Transverse colon (tissue), 4 donors: ENCODE results near the gene ACP2. TPM values are rescaled to one million over a fixed set of nuclear protein-coding genes. Genes with fewer than 3 reads are reported as not detected.

Source experiments
- DNase-seq: peaks from one replicate; pipeline ENCODE4 v3.0.0-alpha.2; 2019
- H3K27ac ChIP-seq, 4 donors: fragments of 200-600 bp; sonication (generic); 2 replicates each; pipeline ENCODE4 v1.5.1; 2016 to 2018; ENCODE audit warnings: inconsistent platforms in 4 of 4
- H3K27me3 ChIP-seq: fragments of 200-600 bp; sonication (generic); 2 replicates; pipeline ENCODE4 v1.5.1; 2017; ENCODE audit warnings: inconsistent platforms
- H3K36me3 ChIP-seq, 4 donors: fragments of 200-600 bp; sonication (generic); 2 replicates each; pipeline ENCODE4 v1.5.1; 2017 to 2019; ENCODE audit warnings: inconsistent platforms in 4 of 4
- H3K4me1 ChIP-seq, 4 donors: fragments of 200-600 bp; sonication (generic); 2 replicates each; pipeline ENCODE4 v1.5.1; 2017 to 2020; ENCODE audit warnings: inconsistent platforms in 4 of 4
- H3K4me3 ChIP-seq, 4 donors: fragments of 200-600 bp; sonication (generic); 1 replicate in 1 of 4; 2 replicates in 3 of 4; pipeline versions ENCODE4 v1.5.1 to v1.6.1; 2017 to 2019; ENCODE audit warnings: inconsistent platforms in 4 of 4
- H3K9me3 ChIP-seq, 2 donors: fragments of 200-600 bp; sonication (generic); 2 replicates each; pipeline ENCODE4 v1.5.1; 2017 to 2019; ENCODE audit warnings: inconsistent platforms in 2 of 2
- EP300 ChIP-seq: sonication (generic); formaldehyde crosslinking; IDR thresholded peaks from one replicate; pipeline ENCODE4 v1.6.1; 2017; ENCODE audit warnings: antibody characterized with exemption, low read depth
- POLR2A ChIP-seq: fragments of 450-650 bp; IDR thresholded peaks from one replicate; pipeline ENCODE4 v1.6.1; 2016; ENCODE audit warnings: antibody characterized with exemption, mild to moderate bottlenecking, moderate library complexity
- POLR2AphosphoS5 ChIP-seq, 3 donors: sonication (generic); formaldehyde crosslinking; IDR thresholded peaks; one replicate each; pipeline ENCODE4 v1.6.1; 2016; ENCODE audit warnings: antibody characterized with exemption in 3 of 3
- WGBS, 2 donors: methylation state at CpG; one replicate each; pipeline ENCODE4 v1.1.5; 2018; ENCODE audit warnings: low coverage in 1 of 2; 5-methylcytosine and 5-hydroxymethylcytosine counted together
- in situ Hi-C, 4 donors: fragments of 200-750 bp; cut with MboI; loops; one replicate each; pipeline versions ENCODE4 v1.15.0 to v1.15.1; 2017; ENCODE audit warnings: low sequenced_read_pairs in 3 of 4, low pct_ligation_motif_present in 1 of 4, low pct_unique_long_range_greater_than_20kb in 1 of 4
- intact Hi-C: fragments of 100-400 bp; cut with DNase I; formaldehyde crosslinking; loops from one replicate; pipeline ENCODE4 v1.15.1; 2023; ENCODE audit warnings: low total_unique reads
- total RNA-seq, 4 donors: library from RNA; depleted of rRNA; stranded (reverse); fragments of >200 nt; gene quantifications; one replicate each; pipeline ENCODE4 v1.1.0, GENCODE V29; 2016
- TF ChIP-seq, protein P1 (sequence below), 5 experiments: fragments of 200-600 bp in 3 of 5; fragments of 450-650 bp in 2 of 5; sonication (generic) in 3 of 5; IDR thresholded peaks; 1 replicate in 2 of 5; 2 replicates in 3 of 5; pipeline ENCODE4 v1.5.1; 2016 to 2017; ENCODE audit warnings: antibody characterized with exemption in 5 of 5, inconsistent platforms in 3 of 5, mild to moderate bottlenecking in 2 of 5, moderate library complexity in 1 of 5

Gene ACP2
- total RNA-seq, 4 donors from 2014 or later, result 66.3 to 120 (median 88.9) TPM

DNA sequence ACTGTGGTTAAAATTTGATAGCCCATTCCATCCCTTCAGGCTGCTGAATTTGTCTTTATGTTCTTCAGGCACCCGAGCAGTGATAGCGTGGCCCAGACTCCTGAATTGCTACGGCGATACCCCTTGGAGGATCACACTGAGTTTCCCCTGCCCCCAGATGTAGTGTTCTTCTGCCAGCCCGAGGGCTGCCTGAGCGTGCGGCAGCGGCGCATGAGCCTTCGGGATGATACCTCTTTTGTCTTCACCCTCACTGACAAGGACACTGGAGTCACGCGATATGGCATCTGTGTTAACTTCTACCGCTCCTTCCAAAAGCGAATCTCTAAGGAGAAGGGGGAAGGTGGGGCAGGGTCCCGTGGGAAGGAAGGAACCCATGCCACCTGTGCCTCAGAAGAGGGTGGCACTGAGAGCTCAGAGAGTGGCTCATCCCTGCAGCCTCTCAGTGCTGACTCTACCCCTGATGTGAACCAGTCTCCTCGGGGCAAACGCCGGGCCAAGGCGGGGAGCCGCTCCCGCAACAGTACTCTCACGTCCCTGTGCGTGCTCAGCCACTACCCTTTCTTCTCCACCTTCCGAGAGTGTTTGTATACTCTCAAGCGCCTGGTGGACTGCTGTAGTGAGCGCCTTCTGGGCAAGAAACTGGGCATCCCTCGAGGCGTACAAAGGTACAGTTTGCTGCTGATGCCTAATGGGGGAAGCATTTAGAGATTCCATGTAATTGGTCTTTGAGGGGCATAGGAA lies 26.1 kb upstream of the ACP2 start:
- intact Hi-C loops (loop anchor here (10.0 kb wide), 1 partner anchor 70 kb away; no protein-coding TSS in a partner anchor), in situ Hi-C loops (loop anchor here in 1 of 4 donors (25.0 kb wide), 1 partner anchor 463 kb away; no protein-coding TSS in a partner anchor)
- H3K27me3 ChIP-seq, result no peaks in the 10 kb centered on the region
- no peak for DNase-seq
- WGBS, 2 donors, result 97% methylated on average over 28 of the region's 28 CpGs; no CpG with 5 or more reads in 1 of the 2 donors
- no peak overlapping the region for H3K27ac ChIP-seq
- TF ChIP-seq POLR2A (no peak), EP300 (no peak), POLR2AphosphoS5 (IDR thresholded peaks at IDR 0.05) (no peak)
- TF ChIP-seq, protein P1, sequence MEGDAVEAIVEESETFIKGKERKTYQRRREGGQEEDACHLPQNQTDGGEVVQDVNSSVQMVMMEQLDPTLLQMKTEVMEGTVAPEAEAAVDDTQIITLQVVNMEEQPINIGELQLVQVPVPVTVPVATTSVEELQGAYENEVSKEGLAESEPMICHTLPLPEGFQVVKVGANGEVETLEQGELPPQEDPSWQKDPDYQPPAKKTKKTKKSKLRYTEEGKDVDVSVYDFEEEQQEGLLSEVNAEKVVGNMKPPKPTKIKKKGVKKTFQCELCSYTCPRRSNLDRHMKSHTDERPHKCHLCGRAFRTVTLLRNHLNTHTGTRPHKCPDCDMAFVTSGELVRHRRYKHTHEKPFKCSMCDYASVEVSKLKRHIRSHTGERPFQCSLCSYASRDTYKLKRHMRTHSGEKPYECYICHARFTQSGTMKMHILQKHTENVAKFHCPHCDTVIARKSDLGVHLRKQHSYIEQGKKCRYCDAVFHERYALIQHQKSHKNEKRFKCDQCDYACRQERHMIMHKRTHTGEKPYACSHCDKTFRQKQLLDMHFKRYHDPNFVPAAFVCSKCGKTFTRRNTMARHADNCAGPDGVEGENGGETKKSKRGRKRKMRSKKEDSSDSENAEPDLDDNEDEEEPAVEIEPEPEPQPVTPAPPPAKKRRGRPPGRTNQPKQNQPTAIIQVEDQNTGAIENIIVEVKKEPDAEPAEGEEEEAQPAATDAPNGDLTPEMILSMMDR (IDR thresholded peaks at IDR 0.05), result no peak
- H3K4me1 ChIP-seq, result peaks cover 18 to 26% (median 22%) of the 10 kb centered on the region in 4 donors
- H3K4me3 ChIP-seq, result no peak overlapping the region
- H3K36me3 ChIP-seq, result peaks cover 0 to 53% (median 27%) of the 10 kb centered on the region in 4 donors
- no peaks in the 10 kb centered on the region for H3K9me3 ChIP-seq

DNA sequence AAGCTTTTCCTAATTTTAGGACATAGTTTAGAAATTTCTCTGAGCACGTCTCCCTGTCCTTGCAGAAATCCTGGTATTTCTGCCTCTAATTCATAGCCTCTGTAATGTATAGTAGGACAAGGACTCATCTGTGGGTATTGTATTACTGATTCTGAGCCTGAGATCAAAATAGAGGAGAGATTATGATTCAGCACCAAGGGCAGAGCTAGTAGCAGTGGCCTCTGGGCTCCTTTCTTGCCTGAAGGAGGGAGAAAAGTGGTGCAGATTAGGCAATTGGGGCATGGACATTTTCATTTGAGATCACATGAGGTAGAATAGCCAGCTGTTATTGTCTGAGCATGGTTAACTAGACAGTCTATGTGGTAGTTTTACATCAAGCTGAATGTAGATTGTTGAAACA lies 24.1 kb upstream of the ACP2 start:
- no peak overlapping the region for H3K4me3 ChIP-seq
- peaks cover 0 to 35% (median 17%) of the 10 kb centered on the region in 4 donors for H3K36me3 ChIP-seq
- TF ChIP-seq POLR2AphosphoS5 (IDR thresholded peaks at IDR 0.05), result no peak
- TF ChIP-seq, protein P1 (IDR thresholded peaks at IDR 0.05), result no peak
- no peak for TF ChIP-seq POLR2A
- TF ChIP-seq EP300, result no peak
- DNase-seq, result no peak
- no peaks in the 10 kb centered on the region for H3K27me3 ChIP-seq
- no peaks in the 10 kb centered on the region for H3K9me3 ChIP-seq
- WGBS, 2 donors, result 0% methylated on average over 1 of the region's 1 CpG
- in situ Hi-C loops, result no loop called here
- H3K4me1 ChIP-seq, result peaks cover 26 to 42% (median 35%) of the 10 kb centered on the region in 4 donors
- H3K27ac ChIP-seq, result peak overlapping the region; percentile 94 to 98 (median 97)
- intact Hi-C loops, result loop anchor here (10.0 kb wide), 1 partner anchor 72 kb away; no protein-coding TSS in a partner anchor

DNA sequence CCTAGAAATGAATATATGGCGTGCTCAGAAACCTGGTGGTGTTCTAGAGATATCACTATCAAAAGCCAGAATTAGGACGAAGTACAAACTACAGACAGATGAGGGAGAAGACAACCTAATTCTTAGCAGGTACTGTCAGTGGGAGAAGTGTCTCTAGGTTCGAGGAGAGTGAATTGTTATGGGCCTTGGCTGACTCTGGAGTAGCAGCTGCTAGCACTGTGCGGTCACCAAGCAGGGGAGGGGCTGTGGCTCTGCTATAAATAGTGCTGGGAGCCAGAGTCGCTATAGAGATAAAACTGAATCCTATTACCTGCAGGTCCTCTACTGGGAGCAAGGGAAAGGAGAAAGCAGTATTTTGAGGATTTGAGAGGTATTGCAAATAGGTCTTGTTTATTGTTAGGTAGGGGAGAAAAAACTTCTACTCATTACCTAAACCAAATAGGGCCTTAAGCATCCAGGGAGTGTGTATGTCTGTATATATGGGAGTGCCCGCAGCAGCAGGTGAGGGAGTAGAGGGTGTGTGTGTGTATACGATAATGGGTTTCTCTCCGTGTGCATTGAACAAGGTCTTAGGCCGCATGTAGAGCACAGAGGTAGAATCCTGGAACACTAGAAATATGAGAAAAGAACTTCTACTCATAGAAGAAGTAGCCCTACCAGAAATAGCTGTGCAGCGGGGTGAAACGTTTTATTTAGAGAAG lies 23.5 kb upstream of the ACP2 start:
- H3K27ac ChIP-seq, result peak overlapping the region; percentile 94 to 98 (median 97)
- H3K9me3 ChIP-seq, result no peaks in the 10 kb centered on the region
- H3K4me1 ChIP-seq, result peaks cover 26 to 42% (median 35%) of the 10 kb centered on the region in 4 donors
- no peak overlapping the region for H3K4me3 ChIP-seq
- TF ChIP-seq EP300 (no peak), POLR2AphosphoS5 (IDR thresholded peaks at IDR 0.05) (no peak), POLR2A (no peak)
- TF ChIP-seq, protein P1 (IDR thresholded peaks at IDR 0.05), result no peak
- H3K36me3 ChIP-seq, result peaks cover 0 to 29% (median 14%) of the 10 kb centered on the region in 4 donors
- 41 to 64% methylated on average over 7 to 11 of the region's 11 CpGs for WGBS, 2 donors
- DNase-seq, result peak; percentile 60
- no peaks in the 10 kb centered on the region for H3K27me3 ChIP-seq
- intact Hi-C loops, result loop anchor here (10.0 kb wide), 1 partner anchor 73 kb away; no protein-coding TSS in a partner anchor
- in situ Hi-C loops, result no loop called here

- TF ChIP-seq, protein P1 (IDR thresholded peaks at IDR 0.05), result no peak
- TF ChIP-seq POLR2A, result no peak
- H3K4me1 ChIP-seq, result peaks cover 26 to 42% (median 35%) of the 10 kb centered on the region in 4 donors
- WGBS, 2 donors, result 34 to 41% methylated on average over 3 to 4 of the region's 4 CpGs
- peak overlapping the region; percentile 94 to 98 (median 97) for H3K27ac ChIP-seq
- peaks cover 0 to 21% (median 11%) of the 10 kb centered on the region in 4 donors for H3K36me3 ChIP-seq
- peak overlapping the region in 1 of 4 donors; percentile 87 for H3K4me3 ChIP-seq
- no peak for DNase-seq
- in situ Hi-C loops (no loop called here), intact Hi-C loops (loop anchor here (10.0 kb wide), 1 partner anchor 73 kb away; no protein-coding TSS in a partner anchor)
- H3K9me3 ChIP-seq, result no peaks in the 10 kb centered on the region
- H3K27me3 ChIP-seq, result no peaks in the 10 kb centered on the region
Observed at GRCh38 chr11:47271328-47271727, 22.7 kb upstream of the ACP2 start.
